GM19395 (cell line): Measurements from ENCODE around the gene WBP1.

Source experiments
- ATAC-seq: cut with Tn5 transposase; IDR thresholded peaks from one replicate; pipeline ENCODE4 v1.9.1; 2021; ENCODE audit warnings: mild to moderate bottlenecking, moderate library complexity; ENCODE audit not compliant: unreplicated experiment

WBP1 gene

GRCh38 chr2:74501335-74502071 is 43.3 kb downstream of the WBP1 start:
- ATAC-seq = no peak

- ATAC-seq = no peak
Measured at GRCh38 chr2:74502147-74502719, 44.0 kb downstream of the WBP1 start.

GRCh38 chr2:74502720-74503505 is 44.7 kb downstream of the WBP1 start:
- peak; percentile 40 for ATAC-seq

GRCh38 chr2:74503506-74504475 is 45.6 kb downstream of the WBP1 start:
- no peak for ATAC-seq

- no peak for ATAC-seq
Measured at GRCh38 chr2:74504591-74504990, 46.4 kb downstream of the WBP1 start.

GRCh38 chr2:74505448-74506246 is 47.4 kb downstream of the WBP1 start:
- no peak for ATAC-seq

GRCh38 chr2:74507145-74507925 is 49.1 kb downstream of the WBP1 start, which contains the start of gene PCGF1:
TSS of gene PCGF1 (minus strand) at chr2:74507695. CDS start at chr2:74507668, 27 bp downstream.
- ATAC-seq = peak; percentile 88

- ATAC-seq = peak; percentile 23
Measured at GRCh38 chr2:74507926-74508520, 49.8 kb downstream of the WBP1 start.

GRCh38 chr2:74510272-74510671 is 52.0 kb downstream of the WBP1 start:
- ATAC-seq = no peak
